Measurements from ENCODE around the gene HPS4.

- TF ChIP-seq, protein P1, sequence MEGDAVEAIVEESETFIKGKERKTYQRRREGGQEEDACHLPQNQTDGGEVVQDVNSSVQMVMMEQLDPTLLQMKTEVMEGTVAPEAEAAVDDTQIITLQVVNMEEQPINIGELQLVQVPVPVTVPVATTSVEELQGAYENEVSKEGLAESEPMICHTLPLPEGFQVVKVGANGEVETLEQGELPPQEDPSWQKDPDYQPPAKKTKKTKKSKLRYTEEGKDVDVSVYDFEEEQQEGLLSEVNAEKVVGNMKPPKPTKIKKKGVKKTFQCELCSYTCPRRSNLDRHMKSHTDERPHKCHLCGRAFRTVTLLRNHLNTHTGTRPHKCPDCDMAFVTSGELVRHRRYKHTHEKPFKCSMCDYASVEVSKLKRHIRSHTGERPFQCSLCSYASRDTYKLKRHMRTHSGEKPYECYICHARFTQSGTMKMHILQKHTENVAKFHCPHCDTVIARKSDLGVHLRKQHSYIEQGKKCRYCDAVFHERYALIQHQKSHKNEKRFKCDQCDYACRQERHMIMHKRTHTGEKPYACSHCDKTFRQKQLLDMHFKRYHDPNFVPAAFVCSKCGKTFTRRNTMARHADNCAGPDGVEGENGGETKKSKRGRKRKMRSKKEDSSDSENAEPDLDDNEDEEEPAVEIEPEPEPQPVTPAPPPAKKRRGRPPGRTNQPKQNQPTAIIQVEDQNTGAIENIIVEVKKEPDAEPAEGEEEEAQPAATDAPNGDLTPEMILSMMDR (conservative IDR thresholded peaks at IDR 0.05; ENCODE audit: low read depth, low read length) = no peak
- no peak for TF ChIP-seq EZH2 (IDR thresholded peaks at IDR 0.05; ENCODE audit: low read length, unreplicated experiment)
- no peak for TF ChIP-seq EZH2phosphoT487 (IDR thresholded peaks at IDR 0.05; ENCODE audit: borderline replicate concordance, low read length)
Measured at GRCh38 chr22:26447584-26448329, 35.8 kb downstream of the HPS4 start.

Measured in PC-3 (cell line).